GM23338 (cell line): ENCODE measurements around the gene PCSK1. TPM values are rescaled to one million over a fixed set of nuclear protein-coding genes. Genes with fewer than 3 reads are reported as not detected.

ENCODE experiments used
- ATAC-seq: fragments of 200-7000 bp; cut with Tn5 transposase; 3 replicates; pipeline ENCODE4 v1.9.1; 2020
- DNase-seq: peaks from one replicate; pipeline ENCODE4 v3.0.0-alpha.2; 2015; ENCODE audit warnings: low spot score
- H2AFZ ChIP-seq: fragments of 200-600 bp; sonication (generic); 2 replicates; pipeline ENCODE4 v1.8.0; 2016; ENCODE audit warnings: antibody characterized with exemption, mild to moderate bottlenecking, moderate library complexity
- H3F3A ChIP-seq: fragments of 200-600 bp; sonication (generic); replicated peaks from 2 replicates; pipeline ENCODE4 v1.8.0; 2017; ENCODE audit warnings: antibody characterized with exemption, mixed run types, low read depth
- H3K27ac ChIP-seq: fragments of 200-600 bp; sonication (generic); 2 replicates; pipeline ENCODE4 v1.6.1; 2016; ENCODE audit warnings: low read depth
- H3K27me3 ChIP-seq: fragments of 200-600 bp; sonication (generic); 2 replicates; pipeline ENCODE4 v1.8.0; 2016; ENCODE audit warnings: mild to moderate bottlenecking, mixed run types, moderate library complexity; ENCODE audit not compliant: insufficient read depth
- H3K36me3 ChIP-seq: fragments of 200-600 bp; sonication (generic); 2 replicates; pipeline ENCODE4 v1.8.0; 2016; ENCODE audit warnings: mild to moderate bottlenecking; ENCODE audit not compliant: insufficient read depth
- H3K4me1 ChIP-seq: fragments of 200-600 bp; sonication (generic); 2 replicates; pipeline ENCODE4 v1.8.0; 2016; ENCODE audit warnings: mild to moderate bottlenecking, moderate library complexity; ENCODE audit not compliant: insufficient read depth
- H3K4me2 ChIP-seq: fragments of 200-600 bp; sonication (generic); 2 replicates; pipeline ENCODE4 v1.7.1; 2017; ENCODE audit warnings: mixed run types
- H3K4me3 ChIP-seq: fragments of 200-600 bp; sonication (generic); 2 replicates; pipeline ENCODE4 v1.6.1; 2016; ENCODE audit warnings: mixed run types
- H3K79me2 ChIP-seq: fragments of 200-600 bp; sonication (generic); replicated peaks from 2 replicates; pipeline ENCODE4 v1.8.0; 2017; ENCODE audit warnings: mild to moderate bottlenecking; ENCODE audit not compliant: insufficient read depth
- H3K9me2 ChIP-seq: fragments of 200-600 bp; sonication (generic); 2 replicates; pipeline ENCODE4 v1.8.0; 2017; ENCODE audit not compliant: insufficient read depth
- H4K20me1 ChIP-seq: fragments of 200-600 bp; sonication (generic); replicated peaks from 2 replicates; pipeline ENCODE4 v1.8.0; 2017; ENCODE audit warnings: mild to moderate bottlenecking; ENCODE audit not compliant: insufficient read depth
- H3K27ac Mint-ChIP-seq: 2 replicates; pipeline ENCODE4 v1.8.0; 2020; ENCODE audit warnings: inconsistent platforms, mild to moderate bottlenecking, moderate library complexity, mixed read lengths
- H3K27me3 Mint-ChIP-seq: 3 replicates; pipeline ENCODE4 v1.8.0; 2022; ENCODE audit warnings: low read depth, mild to moderate bottlenecking, moderate library complexity, mixed read lengths, inconsistent platforms; ENCODE audit not compliant: insufficient read depth, poor library complexity
- H3K36me3 Mint-ChIP-seq: 3 replicates; pipeline ENCODE4 v1.8.0; 2021; ENCODE audit warnings: low read depth, mild to moderate bottlenecking, inconsistent platforms, moderate library complexity, mixed read lengths
- H3K4me1 Mint-ChIP-seq: 3 replicates; pipeline ENCODE4 v1.8.0; 2020; ENCODE audit warnings: mild to moderate bottlenecking, inconsistent platforms, mixed read lengths
- H3K4me3 Mint-ChIP-seq: 3 replicates; pipeline ENCODE4 v1.8.0; 2021; ENCODE audit warnings: moderate library complexity, mild to moderate bottlenecking, inconsistent platforms, mixed read lengths
- H3K9me3 Mint-ChIP-seq: 3 replicates; pipeline ENCODE4 v1.8.0; 2020; ENCODE audit warnings: moderate library complexity, mild to moderate bottlenecking, inconsistent platforms, mixed read lengths
- CREB1 ChIP-seq: fragments of 250-450 bp; sonication (Bioruptor Pico); IDR thresholded peaks from 2 replicates; pipeline ENCODE4 v1.5.0; 2020; ENCODE audit warnings: low read depth, mild to moderate bottlenecking, moderate library complexity
- CTCF ChIP-seq, 2 experiments: fragments of 200-600 bp in 1 of 2; sonication (generic) in 1 of 2; conservative IDR thresholded peaks; 2 replicates each; pipeline versions ENCODE4 v1.5.1 to v1.6.1; 2016 to 2017; ENCODE audit warnings: antibody characterized with exemption in 2 of 2, low read depth in 2 of 2, mild to moderate bottlenecking in 2 of 2, moderate library complexity in 1 of 2
- ETS1 ChIP-seq: IDR thresholded peaks from 2 replicates; pipeline ENCODE4 v1.6.1; 2016; ENCODE audit warnings: antibody characterized with exemption
- EZH2 ChIP-seq: fragments of 200-600 bp; sonication (generic); IDR thresholded peaks from one replicate; pipeline ENCODE4 v1.8.0; 2017; ENCODE audit warnings: antibody characterized with exemption, mild to moderate bottlenecking, low read depth; ENCODE audit not compliant: unreplicated experiment
- EZH2phosphoT487 ChIP-seq: fragments of 200-600 bp; sonication (generic); IDR thresholded peaks from one replicate; pipeline ENCODE4 v1.8.1; 2018; ENCODE audit warnings: antibody characterized with exemption; ENCODE audit not compliant: unreplicated experiment
- JUNB ChIP-seq: IDR thresholded peaks from one replicate; pipeline ENCODE4 v1.6.1; 2016; ENCODE audit warnings: antibody characterized with exemption; ENCODE audit not compliant: unreplicated experiment
- NANOG ChIP-seq: IDR thresholded peaks from 2 replicates; pipeline ENCODE4 v1.6.1; 2016; ENCODE audit warnings: antibody characterized with exemption, borderline replicate concordance
- POLR2AphosphoS5 ChIP-seq: IDR thresholded peaks from 2 replicates; pipeline ENCODE4 v1.6.1; 2016; ENCODE audit warnings: antibody characterized with exemption, low read depth
- REST ChIP-seq: IDR thresholded peaks from one replicate; pipeline ENCODE4 v1.6.1; 2018; ENCODE audit warnings: antibody characterized with exemption; ENCODE audit not compliant: unreplicated experiment
- STAT1 ChIP-seq: IDR thresholded peaks from one replicate; pipeline ENCODE4 v1.6.1; 2016; ENCODE audit warnings: antibody characterized with exemption; ENCODE audit not compliant: unreplicated experiment
- ZNF114 ChIP-seq: fragments of 250-450 bp; sonication (Bioruptor Pico); IDR thresholded peaks from 2 replicates; pipeline ENCODE4 v1.5.0; 2020; ENCODE audit warnings: mild to moderate bottlenecking, moderate library complexity
- ZNF331 ChIP-seq: fragments of 250-450 bp; sonication (Bioruptor Pico); IDR thresholded peaks from 2 replicates; pipeline ENCODE4 v1.5.0; 2020; ENCODE audit warnings: low read depth, mild to moderate bottlenecking, moderate library complexity
- ZNF462 ChIP-seq: fragments of 250-450 bp; sonication (Bioruptor Pico); IDR thresholded peaks from 2 replicates; pipeline ENCODE4 v1.5.0; 2020; ENCODE audit warnings: mild to moderate bottlenecking, moderate library complexity
- polyA plus RNA-seq: library from polyadenylated mRNA; unstranded; fragments of >200 nt; fragmentation: Nextera tagmentation; extraction: Ambion mirVana; gene quantifications from 2 replicates; pipeline ENCODE4 v1.2.1, GENCODE V29; 2016
- total RNA-seq: library from RNA; depleted of rRNA; stranded (reverse); fragments of >200 nt; shearing (Covaris generic); gene quantifications from 2 replicates; pipeline ENCODE4 v1.2.3, GENCODE V29; 2014

The PCSK1 gene
- total and polyA plus RNA-seq, 2 experiments from 2014 or later: 2.3 to 2.7 TPM

GRCh38 chr5:96478983-96479382 is 45.9 kb upstream of the PCSK1 start:
- TF ChIP-seq CTCF (conservative IDR thresholded peaks at IDR 0.05; ENCODE audit: low read depth in 2 of 2) (no peak), NANOG (no peak), REST (no peak), ETS1 (no peak), EZH2 (no peak), EZH2phosphoT487 (no peak), CREB1 (no peak), ZNF114 (CRISPR knock-in tag) (no peak), POLR2AphosphoS5 (no peak), ZNF331 (CRISPR knock-in tag) (no peak), ZNF462 (CRISPR knock-in tag) (no peak), STAT1 (no peak), JUNB (no peak)
- Mint-ChIP-seq H3K9me3 (no peaks in the 10 kb centered on the region), H3K36me3 (no peaks in the 10 kb centered on the region), H3K27ac (no peak overlapping the region), H3K4me3 (no peak overlapping the region), H3K4me1 (no peaks in the 10 kb centered on the region), H3K27me3 (no peaks in the 10 kb centered on the region)
- Histone ChIP-seq H3K4me2 (no peak overlapping the region), H3K4me1 (no peaks in the 10 kb centered on the region), H3K27ac (no peak overlapping the region), H3F3A (no peaks in the 10 kb centered on the region), H2AFZ (no peak overlapping the region), H4K20me1 (no peaks in the 10 kb centered on the region), H3K27me3 (no peaks in the 10 kb centered on the region), H3K36me3 (no peaks in the 10 kb centered on the region), H3K79me2 (no peaks in the 10 kb centered on the region), H3K4me3 (no peak overlapping the region), H3K9me2 (peaks cover 5% of the 10 kb centered on the region; the same call in 1 of the 2 replicates)
- no peak for DNase-seq
- no peak for ATAC-seq
